ENCODE measurements around the gene TBR1. TPM values are rescaled to one million over a fixed set of nuclear protein-coding genes. Genes with fewer than 3 reads are reported as not detected.
A peak's percentile ranks its signal among the peaks of the same experiment; 100 is the strongest.

Gene TBR1
- total and polyA plus RNA-seq, 4 experiments from 2014 or later, result not detected

DNA sequence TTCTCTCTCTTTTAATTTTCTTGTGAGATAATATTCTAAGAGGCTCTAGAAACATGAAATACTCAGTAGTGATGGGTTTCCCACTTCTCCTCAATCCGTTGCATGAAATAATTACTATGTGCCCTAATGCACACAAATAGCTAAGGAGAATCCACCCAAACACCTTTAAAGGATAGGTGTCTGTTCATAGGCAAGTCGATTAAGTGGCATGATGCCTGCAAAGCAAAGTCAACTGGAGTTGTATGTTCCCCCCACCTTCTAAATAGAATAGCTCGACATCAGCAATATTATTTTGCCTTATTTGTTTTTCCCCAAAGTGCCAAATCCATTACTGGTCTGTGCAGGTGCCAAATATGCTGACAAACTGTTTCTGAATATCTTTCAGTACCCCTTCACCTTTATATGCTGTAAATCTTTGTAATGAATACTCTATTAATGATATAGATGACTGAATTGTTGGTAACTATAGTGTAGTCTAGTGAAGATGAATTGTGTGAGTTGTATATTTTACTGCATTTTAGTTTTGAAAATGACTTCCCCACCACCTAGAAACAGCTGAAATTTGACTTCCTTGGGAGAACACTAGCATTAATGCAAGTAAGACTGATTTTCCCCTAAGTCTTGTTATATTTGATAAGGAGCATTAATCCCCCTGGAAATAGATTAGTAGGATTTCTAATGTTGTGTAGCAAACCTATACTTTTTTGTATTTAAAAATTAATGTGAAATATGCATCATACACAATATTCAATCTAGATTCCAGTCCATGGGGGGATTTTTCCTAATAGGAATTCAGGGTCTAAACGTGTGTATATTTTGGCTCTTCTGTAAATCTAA is 9.0 kb downstream of the TBR1 start:
- peak overlapping the region in 7 of 8 donors; percentile 68 to 90 (median 76) for H3K4me3 Mint-ChIP-seq
- CTCF ChIA-PET (ENCODE audit: partially characterized antibody), result no interaction called here

DNA sequence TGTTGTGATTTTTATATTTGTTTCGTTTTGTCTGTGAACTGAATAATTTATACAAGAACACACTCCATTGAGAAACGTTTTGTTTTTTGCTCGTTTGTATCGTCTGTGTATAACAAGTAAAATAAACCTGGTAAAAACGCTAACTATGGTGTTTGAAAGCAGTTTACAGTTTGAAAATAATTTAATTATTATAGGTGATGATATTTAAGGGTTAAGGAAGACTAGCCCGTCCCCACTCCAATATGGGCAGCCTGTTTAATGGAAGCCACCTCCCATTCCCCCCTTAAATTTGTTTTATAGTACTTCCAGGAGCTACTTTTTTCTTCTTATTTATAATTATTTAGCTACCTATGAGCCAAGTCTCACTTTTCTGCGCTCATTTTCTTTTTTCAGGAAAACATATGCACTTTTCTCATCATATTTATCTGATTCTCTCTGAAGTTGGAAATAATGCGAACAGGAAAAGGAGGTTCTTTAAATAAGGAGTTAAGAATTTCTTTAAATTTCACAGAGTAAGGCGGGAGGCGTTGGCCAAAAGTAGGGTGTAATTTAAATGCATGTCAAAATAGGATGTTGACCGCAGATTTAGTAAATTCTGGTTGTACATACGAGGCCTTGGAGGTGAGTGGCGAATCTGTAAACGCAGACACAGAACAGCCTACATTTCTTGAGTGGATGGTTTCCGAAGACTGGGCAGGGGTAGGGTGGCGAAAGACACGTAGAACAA is 9.8 kb downstream of the TBR1 start:
- Histone ChIP-seq H3K36me3 (ENCODE audit: insufficient read depth, low read length) (no peaks in the 10 kb centered on the region), H3K27me3 (ENCODE audit: insufficient read depth, low read length) (peaks cover 66% of the 10 kb centered on the region), H3K9me3 (ENCODE audit: control insufficient read depth in 1 of 2, low read length in 2 of 2) (no peaks in the 10 kb centered on the region), H3K27ac (ENCODE audit: low read depth, low read length) (no peak overlapping the region), H3K4me3 (ENCODE audit: low read length in 2 of 2) (no peak overlapping the region), H3K4me1 (ENCODE audit: insufficient read depth, low read length) (peaks cover 18% of the 10 kb centered on the region)
- ChIA-PET POLR2A (ENCODE audit: partially characterized antibody) (interaction anchor here (0.7 kb wide), 1 partner anchor 15 kb away, joined by 3 read pairs; no protein-coding TSS in a partner anchor), CTCF (ENCODE audit: partially characterized antibody) (no interaction called here)
- peak overlapping the region in 2 of 7 donors; percentile 35 to 56 for H3K27ac Mint-ChIP-seq
- intact Hi-C loops (cut with micrococcal nuclease), result no loop called here
- H3K4me3 Mint-ChIP-seq, result peak overlapping the region in 4 of 8 donors; percentile 25 to 47 (median 46)
- H3K9me3 Mint-ChIP-seq, result peaks cover 0 to 37% (median 15%) of the 10 kb centered on the region in 8 donors
- peaks cover 66 to 77% of the 10 kb centered on the region in 2 donors for H3K27me3 Mint-ChIP-seq
- no peak for DNase-seq
- H3K4me1 Mint-ChIP-seq, result peaks cover 13 to 41% (median 26%) of the 10 kb centered on the region in 4 donors
- H3K36me3 Mint-ChIP-seq, result peaks cover 0 to 3% of the 10 kb centered on the region in 2 donors

More for the DNA sequence above, 9.0 kb downstream of the TBR1 start:
- peaks cover 0 to 3% of the 10 kb centered on the region in 2 donors for H3K36me3 Mint-ChIP-seq
- H3K27me3 Mint-ChIP-seq, result peaks cover 66 to 77% of the 10 kb centered on the region in 2 donors
- H3K27ac ChIP-seq (ENCODE audit: low read depth, low read length), result no peak overlapping the region
- H3K4me3 ChIP-seq (ENCODE audit: low read length in 2 of 2), result no peak overlapping the region
- intact Hi-C loops (cut with micrococcal nuclease), result no loop called here
- peaks cover 0 to 41% (median 18%) of the 10 kb centered on the region in 8 donors for H3K9me3 Mint-ChIP-seq
- peaks cover 18% of the 10 kb centered on the region for H3K4me1 ChIP-seq (ENCODE audit: insufficient read depth, low read length)
- POLR2A ChIA-PET (ENCODE audit: partially characterized antibody), result no interaction called here
- H3K9me3 ChIP-seq (ENCODE audit: control insufficient read depth in 1 of 2, low read length in 2 of 2), result no peaks in the 10 kb centered on the region
- peaks cover 13 to 41% (median 26%) of the 10 kb centered on the region in 4 donors for H3K4me1 Mint-ChIP-seq
- H3K27ac Mint-ChIP-seq, result peak overlapping the region in 3 of 7 donors; percentile 15 to 65 (median 36)
- peaks cover 73% of the 10 kb centered on the region for H3K27me3 ChIP-seq (ENCODE audit: insufficient read depth, low read length)
- no peak for DNase-seq
- no peaks in the 10 kb centered on the region for H3K36me3 ChIP-seq (ENCODE audit: insufficient read depth, low read length)

DNA sequence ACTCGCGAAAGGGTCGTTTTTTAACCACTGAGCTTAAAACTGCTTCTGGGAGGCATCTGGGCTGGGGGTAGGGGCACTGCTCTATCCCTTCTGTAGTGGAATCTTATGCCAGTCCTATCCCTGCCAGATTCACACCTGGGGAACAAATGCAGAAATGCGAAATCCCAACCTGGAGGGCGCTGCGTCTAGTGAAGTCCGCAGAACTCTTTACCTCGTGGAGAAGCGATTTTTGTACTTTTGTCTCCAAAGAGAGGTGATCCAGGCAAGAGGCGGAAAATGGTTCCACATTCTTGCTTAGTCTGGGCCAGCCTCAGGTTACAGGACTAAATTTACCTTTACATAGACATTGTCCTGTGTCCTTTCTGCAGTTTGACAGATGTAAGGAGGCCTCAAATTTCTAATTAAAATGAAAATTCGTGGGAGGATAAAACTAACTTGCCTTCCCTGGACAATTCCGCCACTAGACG is 10.4 kb downstream of the TBR1 start:
- Mint-ChIP-seq H3K27ac (peak overlapping the region in 3 of 7 donors; percentile 25 to 56 (median 35)), H3K4me1 (peaks cover 13 to 41% (median 26%) of the 10 kb centered on the region in 4 donors), H3K4me3 (peak overlapping the region; percentile 46 to 72 (median 58)), H3K27me3 (peaks cover 66 to 74% of the 10 kb centered on the region in 2 donors), H3K9me3 (peaks cover 0 to 37% (median 15%) of the 10 kb centered on the region in 8 donors), H3K36me3 (peaks cover 0 to 3% of the 10 kb centered on the region in 2 donors)
- Histone ChIP-seq H3K4me3 (ENCODE audit: low read length in 2 of 2) (no peak overlapping the region), H3K36me3 (ENCODE audit: insufficient read depth, low read length) (no peaks in the 10 kb centered on the region), H3K9me3 (ENCODE audit: control insufficient read depth in 1 of 2, low read length in 2 of 2) (no peaks in the 10 kb centered on the region), H3K27ac (ENCODE audit: low read depth, low read length) (no peak overlapping the region), H3K27me3 (ENCODE audit: insufficient read depth, low read length) (peaks cover 61% of the 10 kb centered on the region), H3K4me1 (ENCODE audit: insufficient read depth, low read length) (peaks cover 18% of the 10 kb centered on the region)
- peak in 2 of 5 donors; percentile 8 to 17 for DNase-seq
- intact Hi-C loops (cut with micrococcal nuclease), result no loop called here
- POLR2A ChIA-PET (ENCODE audit: partially characterized antibody), result interaction anchor here (0.7 kb wide), 1 partner anchor 16 kb away, joined by 3 read pairs; no protein-coding TSS in a partner anchor
- CTCF ChIA-PET (ENCODE audit: partially characterized antibody), result no interaction called here

DNA sequence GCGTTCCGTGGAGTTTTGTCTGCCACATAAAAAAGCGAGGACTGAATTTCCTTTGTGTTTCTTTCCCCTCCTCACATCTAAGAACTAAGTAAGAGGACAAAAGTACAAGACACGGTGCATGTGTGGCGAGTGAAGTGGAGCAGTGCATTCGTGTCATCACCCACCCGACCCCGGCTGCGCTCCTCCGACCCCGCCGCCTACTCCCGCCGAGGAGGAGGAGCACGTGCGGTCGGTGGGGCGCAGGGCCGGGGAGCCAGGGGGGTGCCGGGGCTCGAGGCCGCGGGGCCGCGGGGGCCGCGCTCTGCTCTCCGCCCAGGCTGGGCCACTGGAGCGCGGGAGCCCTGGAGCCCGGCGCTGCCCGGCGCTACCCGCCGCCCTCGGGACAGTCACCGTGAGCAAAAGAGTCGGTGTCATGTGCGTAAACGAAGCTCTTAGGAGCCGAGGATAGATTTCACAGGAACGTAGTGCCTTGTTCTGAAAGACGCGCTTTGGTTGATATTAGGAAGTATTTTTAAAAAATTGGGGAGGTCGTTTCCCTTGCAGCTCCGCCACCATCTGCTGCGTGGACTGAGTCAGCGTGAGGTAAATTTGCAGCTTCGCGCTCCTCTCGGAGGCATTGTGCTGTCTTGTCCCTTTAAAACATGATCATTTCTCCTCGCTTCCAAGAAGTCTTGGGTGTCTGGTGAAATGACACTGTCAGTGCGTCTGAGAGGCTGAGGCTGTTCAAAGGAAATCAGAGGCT is 11.0 kb downstream of the TBR1 start:
- peaks cover 0 to 3% of the 10 kb centered on the region in 2 donors for H3K36me3 Mint-ChIP-seq
- Histone ChIP-seq H3K36me3 (ENCODE audit: insufficient read depth, low read length) (no peaks in the 10 kb centered on the region), H3K4me3 (ENCODE audit: low read length in 2 of 2) (peak overlapping the region in 1 of 2 donors; percentile 1), H3K27ac (ENCODE audit: low read depth, low read length) (no peak overlapping the region), H3K9me3 (ENCODE audit: control insufficient read depth in 1 of 2, low read length in 2 of 2) (no peaks in the 10 kb centered on the region), H3K4me1 (ENCODE audit: insufficient read depth, low read length) (peaks cover 18% of the 10 kb centered on the region), H3K27me3 (ENCODE audit: insufficient read depth, low read length) (peaks cover 55% of the 10 kb centered on the region)
- peak overlapping the region in 4 of 7 donors; percentile 15 to 76 (median 55) for H3K27ac Mint-ChIP-seq
- peak overlapping the region; percentile 51 to 83 (median 72) for H3K4me3 Mint-ChIP-seq
- POLR2A ChIA-PET (ENCODE audit: partially characterized antibody), result no interaction called here
- H3K9me3 Mint-ChIP-seq, result peaks cover 0 to 37% (median 14%) of the 10 kb centered on the region in 8 donors
- H3K4me1 Mint-ChIP-seq, result peaks cover 13 to 41% (median 26%) of the 10 kb centered on the region in 4 donors
- intact Hi-C loops (cut with micrococcal nuclease), result no loop called here
- H3K27me3 Mint-ChIP-seq, result peaks cover 67 to 73% of the 10 kb centered on the region in 2 donors
- CTCF ChIA-PET (ENCODE audit: partially characterized antibody), result no interaction called here
- peak in 2 of 5 donors; percentile 6 to 18 for DNase-seq

DNA sequence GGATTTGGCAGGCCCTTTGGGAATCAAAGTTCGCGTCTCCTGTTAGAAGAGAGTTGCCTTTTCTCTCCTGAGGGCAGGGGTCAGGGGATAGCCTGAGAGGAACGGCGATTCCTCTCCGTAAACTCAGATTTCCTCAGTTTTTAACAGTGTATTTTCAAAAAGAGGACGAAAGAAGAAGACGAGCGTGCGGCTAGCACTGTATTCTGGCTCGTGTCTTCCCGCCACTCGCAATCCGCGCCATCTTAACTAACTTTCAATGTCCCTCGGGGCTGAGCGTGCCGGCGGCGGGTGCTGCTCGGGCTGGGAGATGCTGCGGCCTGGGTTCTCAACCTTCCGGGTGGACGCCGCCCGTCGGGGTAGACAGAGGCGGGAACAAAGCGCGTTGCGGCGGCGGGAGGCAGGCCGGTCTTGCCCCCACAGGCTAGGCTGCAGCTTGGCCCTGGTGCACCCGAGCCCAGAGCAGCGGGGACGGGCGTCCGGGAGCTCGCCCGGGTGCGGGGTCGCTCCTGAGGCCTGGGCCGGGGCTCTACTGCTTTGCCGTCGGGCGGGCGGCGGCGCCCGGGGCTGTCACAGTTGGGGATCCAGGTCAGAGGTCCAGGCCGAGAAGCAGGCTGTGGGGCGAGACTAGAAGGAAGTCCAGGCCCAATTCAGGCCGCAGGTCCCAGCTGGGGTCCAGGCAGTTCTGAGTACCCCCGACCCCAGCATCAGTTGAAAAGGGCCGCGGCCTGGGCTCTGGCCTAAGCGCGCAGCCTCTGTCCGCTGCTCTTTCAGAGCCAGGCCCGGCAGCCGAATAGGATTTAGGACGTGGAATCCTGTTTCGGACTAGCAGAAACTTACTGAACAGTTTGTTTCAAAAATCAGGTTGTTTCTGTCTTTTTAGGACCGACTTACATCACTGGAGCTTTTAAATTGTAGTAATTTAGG is 11.8 kb downstream of the TBR1 start:
- no peaks in the 10 kb centered on the region for H3K9me3 ChIP-seq (ENCODE audit: control insufficient read depth in 1 of 2, low read length in 2 of 2)
- Mint-ChIP-seq H3K36me3 (peaks cover 0 to 3% of the 10 kb centered on the region in 2 donors), H3K27me3 (peaks cover 62 to 67% of the 10 kb centered on the region in 2 donors), H3K9me3 (peaks cover 0 to 32% (median 14%) of the 10 kb centered on the region in 8 donors), H3K27ac (peak overlapping the region in 3 of 7 donors; percentile 15 to 76 (median 54)), H3K4me3 (peak overlapping the region; percentile 42 to 83 (median 72)), H3K4me1 (peaks cover 13 to 34% (median 22%) of the 10 kb centered on the region in 4 donors)
- intact Hi-C loops (cut with micrococcal nuclease), result no loop called here
- H3K27me3 ChIP-seq (ENCODE audit: insufficient read depth, low read length), result peaks cover 47% of the 10 kb centered on the region
- CTCF ChIA-PET (ENCODE audit: partially characterized antibody), result no interaction called here
- H3K27ac ChIP-seq (ENCODE audit: low read depth, low read length), result no peak overlapping the region
- H3K4me1 ChIP-seq (ENCODE audit: insufficient read depth, low read length), result peaks cover 18% of the 10 kb centered on the region
- no peaks in the 10 kb centered on the region for H3K36me3 ChIP-seq (ENCODE audit: insufficient read depth, low read length)
- DNase-seq, result no peak
- POLR2A ChIA-PET (ENCODE audit: partially characterized antibody), result interaction anchor here (0.8 kb wide), 1 partner anchor 15 kb away, joined by 3 read pairs; no protein-coding TSS in a partner anchor
- H3K4me3 ChIP-seq (ENCODE audit: low read length in 2 of 2), result no peak overlapping the region

GRCh38 chr2:161430386-161430785 is 14.3 kb downstream of the TBR1 start:
- H3K27ac Mint-ChIP-seq, result no peak overlapping the region
- Histone ChIP-seq H3K36me3 (ENCODE audit: insufficient read depth, low read length) (no peaks in the 10 kb centered on the region), H3K27ac (ENCODE audit: low read depth, low read length) (no peak overlapping the region), H3K4me1 (ENCODE audit: insufficient read depth, low read length) (peaks cover 7% of the 10 kb centered on the region), H3K27me3 (ENCODE audit: insufficient read depth, low read length) (peaks cover 31% of the 10 kb centered on the region), H3K4me3 (ENCODE audit: low read length in 2 of 2) (no peak overlapping the region), H3K9me3 (ENCODE audit: control insufficient read depth in 1 of 2, low read length in 2 of 2) (no peaks in the 10 kb centered on the region)
- H3K27me3 Mint-ChIP-seq, result peaks cover 54 to 62% of the 10 kb centered on the region in 2 donors
- H3K9me3 Mint-ChIP-seq, result peaks cover 0 to 21% (median 12%) of the 10 kb centered on the region in 8 donors
- intact Hi-C loops (cut with micrococcal nuclease), result no loop called here
- ChIA-PET POLR2A (ENCODE audit: partially characterized antibody) (no interaction called here), CTCF (ENCODE audit: partially characterized antibody) (no interaction called here)
- H3K4me1 Mint-ChIP-seq, result peaks cover 6 to 16% (median 11%) of the 10 kb centered on the region in 4 donors
- H3K4me3 Mint-ChIP-seq, result no peak overlapping the region
- no peak for DNase-seq
- H3K36me3 Mint-ChIP-seq, result no peaks in the 10 kb centered on the region
